Suprapubic skin (tissue), 3 donors: ENCODE data around the gene IER5.

Experiments used
- CTCF ChIP-seq, 2 donors: fragments of 200-600 bp in 1 of 2; fragments of 450-650 bp in 1 of 2; sonication (generic) in 1 of 2; IDR thresholded peaks; one replicate each; pipeline ENCODE4 v1.5.1; 2016 to 2019; ENCODE audit warnings: antibody characterized with exemption in 2 of 2, mild to moderate bottlenecking in 1 of 2, moderate library complexity in 1 of 2
- EP300 ChIP-seq: sonication (generic); formaldehyde crosslinking; IDR thresholded peaks from one replicate; pipeline ENCODE4 v1.6.1; 2017; ENCODE audit warnings: antibody characterized with exemption
- POLR2A ChIP-seq, 2 donors: fragments of 450-650 bp; IDR thresholded peaks; one replicate each; pipeline ENCODE4 v1.6.1; 2017; ENCODE audit warnings: antibody characterized with exemption in 2 of 2, mild to moderate bottlenecking in 2 of 2, moderate library complexity in 2 of 2

GRCh38 chr1:181126289-181126688, 37.8 kb downstream of the IER5 start:
- TF ChIP-seq EP300 (no peak), CTCF (IDR thresholded peaks at IDR 0.05) (no peak), POLR2A (IDR thresholded peaks at IDR 0.05) (no peak)
